Measurements from ENCODE around the gene BMPR1B. TPM values are rescaled to one million over a fixed set of nuclear protein-coding genes. Genes with fewer than 3 reads are reported as not detected.

Gene BMPR1B
- total RNA-seq, 4 donors from 2014 or later: 0.46 to 1.3 (median 0.88) TPM

GRCh38 chr4:94934201-94934600, 176.4 kb downstream of the BMPR1B start:
- TF ChIP-seq CTCF (IDR thresholded peaks at IDR 0.05): no peak
- no peak for TF ChIP-seq POLR2A (IDR thresholded peaks at IDR 0.05)
- WGBS, 2 donors: 36 to 54% methylated on average over 5 of the region's 5 CpGs
- DNase-seq (ENCODE audit: low spot score in 2 of 2): no peak
- no peak overlapping the region for H3K4me3 ChIP-seq (ENCODE audit: low read depth, poor library complexity, severe bottlenecking)
- intact Hi-C loops (cut with DNase I; ENCODE audit: low total_unique reads): no loop called here

- intact Hi-C loops (cut with DNase I; ENCODE audit: low total_unique reads): no loop called here
- TF ChIP-seq CTCF (IDR thresholded peaks at IDR 0.05) (no peak), POLR2A (IDR thresholded peaks at IDR 0.05) (no peak)
- no peak overlapping the region for H3K4me3 ChIP-seq (ENCODE audit: low read depth, poor library complexity, severe bottlenecking)
- no peak for DNase-seq (ENCODE audit: low spot score in 2 of 2)
These were observed 177.1 kb downstream of the BMPR1B start for GRCh38 chr4:94934864-94935263.

- no peak for DNase-seq (ENCODE audit: low spot score in 2 of 2)
- 87 to 91% methylated on average over 4 of the region's 4 CpGs for WGBS, 2 donors
- TF ChIP-seq POLR2A (IDR thresholded peaks at IDR 0.05) (no peak), CTCF (IDR thresholded peaks at IDR 0.05) (no peak)
- intact Hi-C loops (cut with DNase I; ENCODE audit: low total_unique reads): no loop called here
- no peak overlapping the region for H3K4me3 ChIP-seq (ENCODE audit: low read depth, poor library complexity, severe bottlenecking)
These were observed 179.1 kb downstream of the BMPR1B start for GRCh38 chr4:94936854-94937253.

- intact Hi-C loops (cut with DNase I; ENCODE audit: low total_unique reads): no loop called here
- 84 to 88% methylated on average over 2 of the region's 2 CpGs for WGBS, 2 donors
- TF ChIP-seq POLR2A (IDR thresholded peaks at IDR 0.05) (no peak), CTCF (IDR thresholded peaks at IDR 0.05) (no peak)
- H3K4me3 ChIP-seq (ENCODE audit: low read depth, poor library complexity, severe bottlenecking): no peak overlapping the region
- no peak for DNase-seq (ENCODE audit: low spot score in 2 of 2)
These were observed 182.2 kb downstream of the BMPR1B start for GRCh38 chr4:94939791-94940519.

- DNase-seq (ENCODE audit: low spot score in 2 of 2): no peak
- intact Hi-C loops (cut with DNase I; ENCODE audit: low total_unique reads): no loop called here
- no peak overlapping the region for H3K4me3 ChIP-seq (ENCODE audit: low read depth, poor library complexity, severe bottlenecking)
- WGBS, 2 donors: 95% methylated on average over 5 of the region's 5 CpGs
- no peak for TF ChIP-seq CTCF (IDR thresholded peaks at IDR 0.05)
- TF ChIP-seq POLR2A (IDR thresholded peaks at IDR 0.05): no peak
These were observed 182.8 kb downstream of the BMPR1B start for GRCh38 chr4:94940520-94940908.

GRCh38 chr4:94941706-94942105, 184.0 kb downstream of the BMPR1B start:
- TF ChIP-seq CTCF (IDR thresholded peaks at IDR 0.05) (no peak), POLR2A (IDR thresholded peaks at IDR 0.05) (no peak)
- intact Hi-C loops (cut with DNase I; ENCODE audit: low total_unique reads): no loop called here
- WGBS, 2 donors: 90 to 93% methylated on average over 3 of the region's 3 CpGs
- H3K4me3 ChIP-seq (ENCODE audit: low read depth, poor library complexity, severe bottlenecking): no peak overlapping the region
- DNase-seq (ENCODE audit: low spot score in 2 of 2): no peak

All from lower leg skin (tissue), 4 donors.